Trophoblast cell (in vitro differentiated cells and primary cell): ENCODE measurements around the gene EME1.

Experiments
- DNase-seq, 2 donors: peaks; one replicate each; pipeline ENCODE4 v3.0.0-alpha.2; 2016
- H2AFZ ChIP-seq: 2 replicates; pipeline ENCODE4 v1.6.1; 2013; ENCODE audit warnings: low read length, moderate library complexity, mild to moderate bottlenecking; ENCODE audit not compliant: insufficient read depth, poor library complexity
- H2AK5ac ChIP-seq: 2 replicates; pipeline ENCODE4 v1.6.1; 2013; ENCODE audit warnings: mild to moderate bottlenecking, low read length
- H2BK120ac ChIP-seq: 2 replicates; pipeline ENCODE4 v1.6.1; 2013; ENCODE audit warnings: low read length, mild to moderate bottlenecking, moderate library complexity; ENCODE audit not compliant: insufficient read depth, poor library complexity
- H2BK12ac ChIP-seq: 2 replicates; pipeline ENCODE4 v1.6.1; 2013; ENCODE audit warnings: mild to moderate bottlenecking, low read length, moderate library complexity
- H2BK5ac ChIP-seq: 2 replicates; pipeline ENCODE4 v1.6.1; 2013; ENCODE audit warnings: low read length, low read depth, moderate library complexity, mild to moderate bottlenecking; ENCODE audit not compliant: poor library complexity
- H3K14ac ChIP-seq: 2 replicates; pipeline ENCODE4 v1.6.1; 2013; ENCODE audit warnings: mild to moderate bottlenecking, low read length
- H3K18ac ChIP-seq: 2 replicates; pipeline ENCODE4 v1.6.1; 2013; ENCODE audit warnings: mild to moderate bottlenecking, low read length
- H3K23ac ChIP-seq: 2 replicates; pipeline ENCODE4 v1.6.1; 2013; ENCODE audit warnings: low read length
- H3K27ac ChIP-seq: 2 replicates; pipeline ENCODE4 v1.5.1; 2013; ENCODE audit warnings: low read depth, mild to moderate bottlenecking, inconsistent platforms, low read length, moderate library complexity
- H3K27me3 ChIP-seq: 2 replicates; pipeline ENCODE4 v1.6.1; 2013; ENCODE audit warnings: inconsistent platforms, mild to moderate bottlenecking, low read length, moderate library complexity; ENCODE audit not compliant: insufficient read depth
- H3K36me3 ChIP-seq, 2 experiments: 1 replicate in 1 of 2; 2 replicates in 1 of 2; pipeline ENCODE4 v1.6.1; 2013; ENCODE audit warnings: low read length in 2 of 2, mild to moderate bottlenecking in 2 of 2, moderate library complexity in 1 of 2; ENCODE audit not compliant: insufficient read depth in 2 of 2, control insufficient read depth in 1 of 2
- H3K4ac ChIP-seq: 2 replicates; pipeline ENCODE4 v1.6.1; 2013; ENCODE audit warnings: low read depth, mild to moderate bottlenecking, low read length, moderate library complexity
- H3K4me1 ChIP-seq, 2 experiments: 1 replicate in 1 of 2; 2 replicates in 1 of 2; pipeline ENCODE4 v1.6.1; 2013; ENCODE audit warnings: low read length in 2 of 2, mild to moderate bottlenecking in 2 of 2, moderate library complexity in 1 of 2; ENCODE audit not compliant: insufficient read depth in 2 of 2, control insufficient read depth in 1 of 2
- H3K4me2 ChIP-seq: 2 replicates; pipeline ENCODE4 v1.6.1; 2013; ENCODE audit warnings: inconsistent platforms, mild to moderate bottlenecking, low read length, moderate library complexity
- H3K4me3 ChIP-seq: 2 replicates; pipeline ENCODE4 v1.5.1; 2013; ENCODE audit warnings: mild to moderate bottlenecking, low read depth, low read length, inconsistent platforms
- H3K79me1 ChIP-seq: one replicate; pipeline ENCODE4 v1.6.1; 2013; ENCODE audit warnings: low read length
- H3K79me2 ChIP-seq: 2 replicates; pipeline ENCODE4 v1.6.1; 2013; ENCODE audit warnings: low read length, mild to moderate bottlenecking; ENCODE audit not compliant: control insufficient read depth, insufficient read depth, poor library complexity
- H3K9ac ChIP-seq: 2 replicates; pipeline ENCODE4 v1.6.1; 2013; ENCODE audit warnings: mild to moderate bottlenecking, low read length
- H3K9me3 ChIP-seq: 2 replicates; pipeline ENCODE4 v1.6.1; 2013; ENCODE audit warnings: low read depth, mild to moderate bottlenecking, control low read depth, inconsistent platforms, low read length; ENCODE audit not compliant: insufficient read depth
- H4K12ac ChIP-seq: 2 replicates; pipeline ENCODE4 v1.6.1; 2013; ENCODE audit warnings: low read depth, mild to moderate bottlenecking, low read length, moderate library complexity
- H4K8ac ChIP-seq: 2 replicates; pipeline ENCODE4 v1.6.1; 2013; ENCODE audit warnings: low read depth, mild to moderate bottlenecking, low read length, moderate library complexity
- H4K91ac ChIP-seq: one replicate; pipeline ENCODE4 v1.6.1; 2013; ENCODE audit warnings: low read depth, mild to moderate bottlenecking, low read length, moderate library complexity
- WGBS: extraction: QIAGEN DNeasy Blood & Tissue Kit; methylation state at CpG from one replicate; pipeline ENCODE4 v1.1.7; 2013; ENCODE audit warnings: missing lambda C conversion rate; ENCODE audit not compliant: insufficient read length, insufficient coverage; ENCODE audit errors: extremely low coverage; 5-methylcytosine and 5-hydroxymethylcytosine counted together

The EME1 gene

GRCh38 chr17:50359998-50360461 lies 13.0 kb upstream of the EME1 start:
- Histone ChIP-seq H3K4me3 (no peak overlapping the region), H2BK5ac (no peak overlapping the region), H3K79me1 (no peaks in the 10 kb centered on the region), H3K9me3 (peaks cover 2% of the 10 kb centered on the region), H3K23ac (no peak overlapping the region), H3K14ac (no peak overlapping the region), H2AK5ac (no peak overlapping the region), H3K36me3 (peaks cover 42 to 53% of the 10 kb centered on the region in 2 experiments), H3K4me1 (peaks cover 7 to 18% of the 10 kb centered on the region in 2 experiments), H4K12ac (no peak overlapping the region), H3K27ac (no peak overlapping the region), H3K79me2 (no peaks in the 10 kb centered on the region), H2BK12ac (no peak overlapping the region), H3K4ac (no peak overlapping the region), H4K91ac (no peak overlapping the region), H3K27me3 (no peaks in the 10 kb centered on the region), H3K18ac (no peak overlapping the region), H3K9ac (no peak overlapping the region), H3K4me2 (no peak overlapping the region), H2AFZ (no peak overlapping the region), H4K8ac (no peak overlapping the region), H2BK120ac (no peak overlapping the region)
- no peak for DNase-seq
- WGBS: no CpG with 5 or more reads among the region's 14 CpGs

- Histone ChIP-seq H2BK5ac (no peak overlapping the region), H3K36me3 (peaks cover 37 to 50% of the 10 kb centered on the region in 2 experiments), H3K27ac (no peak overlapping the region), H3K27me3 (no peaks in the 10 kb centered on the region), H3K14ac (no peak overlapping the region), H4K91ac (no peak overlapping the region), H4K12ac (no peak overlapping the region), H4K8ac (no peak overlapping the region), H3K79me2 (no peaks in the 10 kb centered on the region), H3K4me2 (no peak overlapping the region), H3K18ac (no peak overlapping the region), H3K9me3 (peaks cover 2% of the 10 kb centered on the region), H2AK5ac (no peak overlapping the region), H2AFZ (no peak overlapping the region), H3K79me1 (no peaks in the 10 kb centered on the region), H2BK12ac (no peak overlapping the region), H3K4me3 (no peak overlapping the region), H3K4me1 (peaks cover 7 to 20% of the 10 kb centered on the region in 2 experiments), H3K23ac (no peak overlapping the region), H3K9ac (no peak overlapping the region), H2BK120ac (no peak overlapping the region), H3K4ac (no peak overlapping the region)
- no CpG with 5 or more reads among the region's 11 CpGs for WGBS
- DNase-seq: no peak
Observed at GRCh38 chr17:50360486-50361115, 12.4 kb upstream of the EME1 start.

GRCh38 chr17:50361561-50362480 lies 11.2 kb upstream of the EME1 start:
- peak; percentile 40 to 64 for DNase-seq
- no CpG with 5 or more reads among the region's 11 CpGs for WGBS

GRCh38 chr17:50362661-50363060 lies 10.4 kb upstream of the EME1 start:
- no peak overlapping the region for H3K27ac ChIP-seq
- H3K9me3 ChIP-seq: no peaks in the 10 kb centered on the region
- no peak for DNase-seq
- no peak overlapping the region for H3K23ac ChIP-seq
- H3K79me1 ChIP-seq: no peaks in the 10 kb centered on the region
- H3K27me3 ChIP-seq: no peaks in the 10 kb centered on the region
- H3K4me2 ChIP-seq: no peak overlapping the region
- no peak overlapping the region for H3K4ac ChIP-seq
- no peak overlapping the region for H2BK12ac ChIP-seq
- no peak overlapping the region for H3K4me3 ChIP-seq
- H2BK120ac ChIP-seq: no peak overlapping the region
- H2BK5ac ChIP-seq: no peak overlapping the region
- H4K8ac ChIP-seq: no peak overlapping the region
- no peak overlapping the region for H3K14ac ChIP-seq
- H3K36me3 ChIP-seq: peaks cover 39 to 51% of the 10 kb centered on the region in 2 experiments
- no peak overlapping the region for H2AFZ ChIP-seq
- WGBS: no CpG with 5 or more reads among the region's 7 CpGs
- no peak overlapping the region for H3K9ac ChIP-seq
- no peak overlapping the region for H4K91ac ChIP-seq
- H3K4me1 ChIP-seq: peaks cover 7 to 20% of the 10 kb centered on the region in 2 experiments
- no peak overlapping the region for H4K12ac ChIP-seq
- H3K79me2 ChIP-seq: no peaks in the 10 kb centered on the region
- no peak overlapping the region for H2AK5ac ChIP-seq
- no peak overlapping the region for H3K18ac ChIP-seq

More at GRCh38 chr17:50361561-50362480, 11.2 kb upstream of the EME1 start:
- no peaks in the 10 kb centered on the region for H3K9me3 ChIP-seq
- no peak overlapping the region for H3K14ac ChIP-seq
- H3K23ac ChIP-seq: no peak overlapping the region
- no peak overlapping the region for H4K12ac ChIP-seq
- no peak overlapping the region for H3K4ac ChIP-seq
- no peak overlapping the region for H3K4me2 ChIP-seq
- no peak overlapping the region for H2BK120ac ChIP-seq
- H2AFZ ChIP-seq: no peak overlapping the region
- H3K9ac ChIP-seq: no peak overlapping the region
- H3K4me3 ChIP-seq: no peak overlapping the region
- no peak overlapping the region for H2AK5ac ChIP-seq
- no peak overlapping the region for H3K27ac ChIP-seq
- H3K79me1 ChIP-seq: no peaks in the 10 kb centered on the region
- H4K91ac ChIP-seq: no peak overlapping the region
- no peak overlapping the region for H3K18ac ChIP-seq
- no peak overlapping the region for H2BK12ac ChIP-seq
- H3K27me3 ChIP-seq: no peaks in the 10 kb centered on the region
- no peak overlapping the region for H4K8ac ChIP-seq
- H3K79me2 ChIP-seq: no peaks in the 10 kb centered on the region
- no peak overlapping the region for H2BK5ac ChIP-seq
- H3K4me1 ChIP-seq: peaks cover 7 to 20% of the 10 kb centered on the region in 2 experiments
- H3K36me3 ChIP-seq: peaks cover 37 to 49% of the 10 kb centered on the region in 2 experiments
